Activated CD4-positive, alpha-beta T cell treated with anti-CD3 and anti-CD28 coated beads for 4 hours (primary cell): ENCODE measurements around the gene MRAP.
"Not testable (repeated sequence)": the region's sequence is repeated elsewhere in the genome, so short reads cannot be mapped to it uniquely, and the experiment has no call there.

Experiments used
- DNase-seq, 2 donors: peaks; one replicate each; pipeline ENCODE4 v3.0.0-alpha.2; 2020

MRAP gene

GRCh38 chr21:32298658-32299081, at the start of gene MRAP:
Gene MRAP (plus strand): TSS chr21:32298855. CDS start chr21:32298972, 117 bp downstream.
- DNase-seq: no peak

GRCh38 chr21:32249511-32250280, 49.0 kb upstream of the MRAP start:
- no peak for DNase-seq

- no peak for DNase-seq
Measured at GRCh38 chr21:32252136-32252535, 46.5 kb upstream of the MRAP start.

- no peak for DNase-seq
Measured at GRCh38 chr21:32253215-32253641, 45.4 kb upstream of the MRAP start.

DNA sequence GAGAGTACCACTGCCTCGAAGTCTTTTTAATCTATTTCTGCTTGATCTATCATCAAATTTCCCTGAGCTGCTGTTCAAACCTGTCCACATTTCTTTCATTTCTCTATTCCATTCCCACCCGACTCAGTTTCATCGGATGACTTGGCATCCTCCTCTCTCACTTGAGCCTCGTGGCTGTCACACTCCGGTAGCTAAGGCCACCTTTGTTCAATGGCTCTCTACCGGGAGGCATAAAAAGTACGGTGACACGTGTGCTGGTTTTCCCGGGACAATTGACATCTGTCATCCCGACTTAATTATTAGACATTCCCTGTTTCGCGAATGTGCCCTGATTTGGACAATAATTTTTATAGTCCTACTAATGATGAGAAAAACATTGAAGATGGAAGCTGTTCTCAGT, 42.4 kb upstream of the MRAP start:
- no peak for DNase-seq

GRCh38 chr21:32256873-32257620, 41.6 kb upstream of the MRAP start:
- no peak for DNase-seq

- DNase-seq: no peak
Measured at GRCh38 chr21:32257962-32258785, 40.5 kb upstream of the MRAP start.

- DNase-seq: not testable (repeated sequence)
Measured at GRCh38 chr21:32258786-32259048, 39.9 kb upstream of the MRAP start.

DNA sequence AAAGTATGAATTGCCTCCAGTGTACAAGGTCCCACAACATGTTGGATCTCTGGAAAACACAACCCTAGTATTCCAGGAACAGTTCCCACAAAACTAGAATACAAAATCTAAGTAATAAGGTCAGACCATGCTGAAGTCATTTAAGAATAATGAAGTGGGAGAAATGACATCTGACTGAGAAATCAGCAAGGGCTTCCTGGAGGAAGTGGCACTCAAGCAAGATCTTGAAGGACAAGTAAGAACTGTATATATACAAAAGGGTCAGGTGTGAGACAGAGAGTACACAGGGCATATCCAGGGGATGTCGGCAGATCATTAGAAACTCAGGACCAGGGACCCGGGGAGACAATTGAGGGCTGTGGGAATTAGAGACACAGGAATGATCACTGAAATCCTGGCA, 38.5 kb upstream of the MRAP start:
- DNase-seq: no peak

- DNase-seq: no peak
Measured at GRCh38 chr21:32261929-32262328, 36.7 kb upstream of the MRAP start.

DNA sequence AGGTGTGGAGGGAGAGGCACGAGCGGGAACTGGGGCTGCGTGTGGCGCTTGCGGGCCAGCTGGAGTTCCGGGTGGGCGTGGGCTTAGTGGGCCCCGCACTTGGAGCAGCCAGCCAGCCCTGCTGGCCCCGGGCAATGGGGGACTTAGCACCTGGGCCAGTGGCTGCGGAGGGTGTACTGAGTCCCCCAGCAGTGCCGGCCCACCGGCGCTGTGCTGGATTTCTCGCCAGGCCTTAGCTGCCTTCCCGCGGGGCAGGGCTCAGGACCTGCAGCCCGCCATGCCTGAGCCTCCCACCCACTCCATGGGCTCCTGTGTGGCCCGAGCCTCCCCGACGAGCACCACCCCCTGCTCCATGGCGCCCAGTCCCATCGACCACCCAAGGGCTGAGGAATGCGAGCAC, 33.3 kb upstream of the MRAP start:
- not testable (repeated sequence) for DNase-seq

GRCh38 chr21:32270748-32271147, 27.9 kb upstream of the MRAP start:
- DNase-seq: no peak

- no peak for DNase-seq
Measured at GRCh38 chr21:32276671-32277070, 22.0 kb upstream of the MRAP start.

GRCh38 chr21:32278103-32278502, 20.6 kb upstream of the MRAP start:
- DNase-seq: no peak

DNA sequence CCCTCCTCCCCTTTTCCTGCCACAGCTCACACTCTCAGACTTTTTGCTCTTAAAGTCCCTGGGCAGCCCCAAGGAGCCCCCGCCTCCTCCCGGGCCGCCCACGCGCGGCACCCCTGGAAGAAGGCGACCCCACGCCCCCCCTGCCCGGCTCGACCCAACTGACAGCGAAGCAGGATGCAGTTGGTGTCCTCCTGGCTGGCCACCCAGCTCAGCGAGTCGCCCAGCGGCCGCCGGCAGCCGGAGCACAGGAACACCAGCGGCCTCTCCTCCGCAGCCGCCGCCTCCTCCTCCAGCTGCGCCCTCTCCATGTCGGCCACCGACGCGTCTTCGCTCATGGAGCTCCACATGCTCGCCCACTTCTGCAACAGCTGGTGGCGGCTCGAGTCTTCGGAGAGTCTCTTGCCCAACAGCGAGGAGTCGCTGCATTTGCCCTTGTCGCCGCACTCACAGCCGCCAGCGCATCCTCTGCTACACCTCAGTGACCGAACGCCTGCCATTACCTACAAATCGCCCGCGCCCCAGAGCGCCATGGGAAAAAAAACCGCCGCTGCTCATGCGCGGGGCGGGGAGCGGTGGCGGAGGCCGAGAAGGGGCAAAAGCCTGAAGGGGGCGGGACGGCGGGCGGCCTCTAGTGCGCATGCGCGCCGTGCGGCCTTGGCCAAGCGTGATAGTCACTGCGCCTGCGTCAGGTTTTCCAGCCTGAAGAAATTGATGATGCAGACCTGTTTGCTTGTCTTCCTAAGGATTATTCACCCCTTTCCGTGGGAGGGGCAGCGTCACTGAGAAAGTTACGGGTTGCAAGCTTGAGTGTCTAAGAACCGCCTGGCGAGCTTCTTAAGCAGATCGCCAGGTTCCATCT, 19.9 kb upstream of the MRAP start, which contains the start of gene MIS18A:
Gene MIS18A (minus strand): TSS at position 532 of the 859 bp plus-strand sequence. CDS start 35 bp downstream, at position 497.
- DNase-seq: peak; percentile 97 to 98

DNA sequence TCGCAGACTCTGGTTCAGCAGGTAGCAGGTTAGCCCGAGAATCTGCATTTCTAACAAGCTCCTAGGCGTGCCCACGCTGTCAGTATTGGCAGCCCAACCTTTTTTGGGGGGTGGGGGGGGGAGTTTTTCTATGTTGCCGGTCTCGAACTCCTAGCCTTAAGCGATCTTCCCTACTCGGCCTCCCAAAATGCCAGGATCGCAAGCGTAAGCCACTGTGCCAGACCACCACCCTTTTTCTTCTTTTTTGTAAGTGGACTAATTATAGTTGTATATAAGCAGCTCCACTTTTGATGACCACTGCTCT, 19.3 kb upstream of the MRAP start:
- DNase-seq: no peak

- DNase-seq: no peak
Measured at GRCh38 chr21:32281531-32281930, 17.1 kb upstream of the MRAP start.

- no peak for DNase-seq
Measured at GRCh38 chr21:32282992-32283391, 15.7 kb upstream of the MRAP start.

DNA sequence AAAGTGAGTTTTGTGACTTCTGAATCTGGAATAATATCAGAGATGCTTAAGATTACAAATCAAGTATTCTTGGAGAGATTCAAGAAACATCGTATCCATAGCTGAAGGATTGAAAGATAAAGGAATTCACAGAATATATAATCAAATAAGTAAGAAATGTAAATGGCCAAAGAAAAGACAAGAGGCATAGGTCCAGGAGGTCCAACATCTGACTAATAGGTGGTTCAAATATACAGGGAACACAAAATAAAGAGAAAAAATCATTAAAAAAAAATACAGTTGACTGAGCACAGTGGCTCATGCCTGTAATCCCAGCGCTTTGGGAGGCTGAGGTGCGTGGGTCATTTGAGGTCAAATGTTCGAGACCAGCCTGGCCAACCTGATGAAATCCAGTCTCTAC, 13.2 kb upstream of the MRAP start:
- DNase-seq: no peak

GRCh38 chr21:32297449-32297848, 1.2 kb upstream of the MRAP start:
- no peak for DNase-seq

DNA sequence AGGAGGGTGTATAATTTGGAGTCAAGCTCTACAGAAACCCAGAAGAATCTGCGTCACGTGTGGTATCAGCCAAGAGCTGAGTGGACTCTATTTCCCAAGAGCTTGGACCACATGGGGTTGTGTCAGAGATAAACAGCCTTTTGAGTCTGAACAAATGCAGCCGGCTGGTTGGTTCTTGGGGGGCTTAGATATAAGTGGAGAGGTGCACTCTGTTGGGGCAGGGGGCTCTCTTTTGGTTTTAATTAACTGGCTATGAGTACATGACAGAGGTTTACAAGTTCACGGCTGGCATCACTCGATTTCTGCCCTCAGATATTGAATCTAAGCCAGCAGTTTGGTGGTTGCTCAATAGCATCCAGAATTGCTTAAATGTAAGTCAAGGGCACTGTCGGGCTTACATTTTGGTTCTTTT, 501 bp upstream of the MRAP start:
- DNase-seq: no peak

DNA sequence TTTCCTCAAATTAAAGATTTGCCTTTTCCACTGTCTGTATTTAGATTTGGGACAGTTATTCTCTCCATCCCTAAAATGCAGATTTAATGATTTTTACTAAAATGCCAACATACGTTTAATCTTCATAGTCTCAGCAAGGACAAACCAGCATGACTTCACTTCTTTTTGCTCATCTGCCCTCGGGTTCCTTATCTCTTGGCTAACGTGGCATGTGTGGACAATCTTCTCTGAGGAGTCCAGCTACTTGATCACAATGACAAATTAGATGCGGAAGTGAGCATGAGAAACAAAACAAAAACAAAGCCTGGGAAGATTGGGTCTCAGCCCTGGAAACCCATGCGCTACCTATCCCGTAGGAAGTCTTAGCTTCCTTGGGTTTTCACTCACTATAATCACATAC, 1.0 kb downstream of the MRAP start:
- no peak for DNase-seq
